ENCODE results near the gene AEBP2.

- TF ChIP-seq NFIC (IDR thresholded peaks at IDR 0.05) (no peak), TEAD4 (IDR thresholded peaks at IDR 0.05) (no peak), EGR1 (IDR thresholded peaks at IDR 0.05) (no peak), CEBPB (IDR thresholded peaks at IDR 0.05) (no peak), CREB1 (IDR thresholded peaks at IDR 0.05; ENCODE audit: low read depth) (no peak), RAD21 (IDR thresholded peaks at IDR 0.05; ENCODE audit: low read depth) (no peak), MAX (IDR thresholded peaks at IDR 0.05) (no peak), TAF1 (IDR thresholded peaks at IDR 0.05; ENCODE audit: low read depth) (no peak), EP300 (IDR thresholded peaks at IDR 0.05; ENCODE audit: borderline replicate concordance) (no peak)
Measured at GRCh38 chr12:19390051-19390598, 49.2 kb upstream of the AEBP2 start.
